A204.1 (cell line): ENCODE data around the gene ZNF487.
"Not testable (repeated sequence)": the region's sequence is repeated elsewhere in the genome, so short reads cannot be mapped to it uniquely, and the experiment has no call there.

Experiments
- FAIRE-seq: peaks from 2 replicates; lab custom pipeline; 2012; peaks lifted over from hg19 to GRCh38; lab: Jason Lieb, UNC

The ZNF487 gene

DNA sequence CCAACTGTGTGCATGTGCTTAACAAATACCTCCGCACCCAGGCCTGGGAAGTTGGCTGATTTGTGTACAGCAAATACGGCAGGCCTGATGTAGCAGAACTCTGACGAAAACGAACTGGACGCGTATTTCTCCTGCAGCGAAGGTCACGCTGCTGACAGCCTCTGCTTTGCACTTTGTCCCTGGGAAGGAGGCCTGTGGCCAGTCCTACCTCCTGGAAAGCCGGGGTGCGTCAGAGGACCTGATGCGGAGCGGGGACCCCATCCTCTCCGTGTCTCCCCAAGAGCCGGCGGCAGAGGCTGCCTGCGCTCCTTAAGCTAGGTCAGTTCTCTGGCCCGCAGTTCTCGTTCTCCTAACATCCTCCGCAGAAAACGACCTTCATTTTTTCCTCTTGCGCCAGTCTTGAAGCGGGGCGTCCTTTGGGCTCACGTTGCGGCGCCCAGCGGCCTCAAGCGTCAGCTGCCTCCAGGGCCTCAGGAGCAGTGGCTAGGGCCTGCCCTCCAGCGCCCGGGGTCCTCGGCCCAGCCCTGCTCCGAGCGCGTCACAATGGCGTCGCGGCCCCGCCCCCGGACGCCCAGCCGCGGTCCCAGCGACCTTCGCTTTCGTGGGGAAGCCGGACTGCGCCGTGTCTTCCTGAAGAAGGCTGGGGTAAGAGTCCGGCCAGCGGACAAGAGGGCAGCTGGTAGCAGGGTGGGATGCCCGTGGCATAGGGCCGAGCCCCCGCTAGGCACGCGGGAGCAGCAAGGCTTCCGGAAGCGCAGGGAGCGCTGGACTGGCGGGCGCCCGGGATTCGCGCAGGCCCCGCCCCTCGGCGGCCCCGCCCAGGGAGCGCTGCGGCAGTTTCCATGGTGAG is at the start of gene ZNF487:
Gene ZNF487 (plus strand): TSS at position 821 of the 850 bp plus-strand sequence. CDS start 38,703 bp downstream, outside the sequence.
- no peak for FAIRE-seq

GRCh38 chr10:43387678-43388032 is 49.3 kb upstream of the ZNF487 start:
- no peak for FAIRE-seq

GRCh38 chr10:43389867-43390266 is 47.0 kb upstream of the ZNF487 start:
- FAIRE-seq, result no peak

GRCh38 chr10:43390333-43390732 is 46.6 kb upstream of the ZNF487 start:
- FAIRE-seq, result no peak

DNA sequence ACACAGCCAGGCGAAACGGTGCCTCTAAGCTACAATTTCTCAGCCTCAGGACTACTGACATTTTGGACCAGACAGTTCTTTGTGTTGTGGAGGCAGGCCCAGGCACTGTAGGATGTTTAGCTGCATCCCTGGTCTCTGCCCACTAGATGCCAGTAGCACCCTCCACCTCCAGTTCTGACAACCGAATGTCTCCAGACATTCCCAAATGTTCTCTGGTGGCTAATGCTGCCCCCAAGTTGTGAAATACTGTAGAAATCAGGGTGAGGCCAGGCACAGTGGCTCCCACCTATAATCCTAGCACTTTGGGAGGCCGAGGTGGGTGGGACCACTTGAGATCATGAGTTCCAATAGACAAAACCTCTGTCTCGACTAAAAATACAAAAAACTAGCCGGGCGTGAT is 46.2 kb upstream of the ZNF487 start:
- FAIRE-seq, result no peak

- no peak for FAIRE-seq
Observed at GRCh38 chr10:43391496-43391895, 45.4 kb upstream of the ZNF487 start.

- no peak for FAIRE-seq
Observed at GRCh38 chr10:43392748-43393147, 44.2 kb upstream of the ZNF487 start.

GRCh38 chr10:43393186-43393585 is 43.7 kb upstream of the ZNF487 start:
- FAIRE-seq, result not testable (repeated sequence)

DNA sequence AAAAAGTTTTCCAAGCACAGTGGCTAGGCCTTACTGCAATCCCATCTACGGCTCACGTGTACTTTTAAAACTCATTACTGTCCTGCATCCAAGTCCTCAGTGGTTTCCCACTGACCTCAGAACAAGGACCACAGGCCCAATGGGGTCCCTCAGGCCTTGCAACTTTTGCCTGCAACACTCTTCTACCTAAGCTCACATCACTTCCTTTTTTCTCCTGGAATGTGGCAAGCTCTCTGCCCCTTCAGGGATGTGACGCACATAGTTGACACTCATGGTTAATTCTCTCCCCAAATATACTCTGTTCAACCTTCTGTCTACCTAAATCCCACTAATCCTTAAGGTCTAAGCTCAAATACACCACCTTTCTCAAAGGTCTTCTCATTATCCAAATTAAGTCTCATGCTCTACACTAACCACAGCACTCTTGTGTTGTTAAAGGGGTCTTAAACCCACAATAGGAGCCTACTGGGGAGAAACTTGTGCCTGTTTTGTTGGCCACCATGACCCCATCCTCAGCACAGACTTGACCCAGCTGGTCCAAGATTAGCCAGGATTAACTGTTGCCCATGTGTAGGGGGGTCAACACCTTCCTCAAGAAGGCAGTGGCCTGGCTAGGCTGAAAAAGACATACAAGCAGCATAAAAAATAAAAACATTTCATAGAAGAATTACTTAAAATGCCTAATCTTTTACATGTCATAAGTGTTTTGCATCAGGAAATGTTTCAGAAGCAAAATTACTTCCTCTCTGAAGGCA is 43.1 kb upstream of the ZNF487 start:
- no peak for FAIRE-seq

GRCh38 chr10:43394868-43395267 is 42.0 kb upstream of the ZNF487 start:
- no peak for FAIRE-seq

- FAIRE-seq, result no peak
Observed at GRCh38 chr10:43395571-43396060, 41.3 kb upstream of the ZNF487 start.

DNA sequence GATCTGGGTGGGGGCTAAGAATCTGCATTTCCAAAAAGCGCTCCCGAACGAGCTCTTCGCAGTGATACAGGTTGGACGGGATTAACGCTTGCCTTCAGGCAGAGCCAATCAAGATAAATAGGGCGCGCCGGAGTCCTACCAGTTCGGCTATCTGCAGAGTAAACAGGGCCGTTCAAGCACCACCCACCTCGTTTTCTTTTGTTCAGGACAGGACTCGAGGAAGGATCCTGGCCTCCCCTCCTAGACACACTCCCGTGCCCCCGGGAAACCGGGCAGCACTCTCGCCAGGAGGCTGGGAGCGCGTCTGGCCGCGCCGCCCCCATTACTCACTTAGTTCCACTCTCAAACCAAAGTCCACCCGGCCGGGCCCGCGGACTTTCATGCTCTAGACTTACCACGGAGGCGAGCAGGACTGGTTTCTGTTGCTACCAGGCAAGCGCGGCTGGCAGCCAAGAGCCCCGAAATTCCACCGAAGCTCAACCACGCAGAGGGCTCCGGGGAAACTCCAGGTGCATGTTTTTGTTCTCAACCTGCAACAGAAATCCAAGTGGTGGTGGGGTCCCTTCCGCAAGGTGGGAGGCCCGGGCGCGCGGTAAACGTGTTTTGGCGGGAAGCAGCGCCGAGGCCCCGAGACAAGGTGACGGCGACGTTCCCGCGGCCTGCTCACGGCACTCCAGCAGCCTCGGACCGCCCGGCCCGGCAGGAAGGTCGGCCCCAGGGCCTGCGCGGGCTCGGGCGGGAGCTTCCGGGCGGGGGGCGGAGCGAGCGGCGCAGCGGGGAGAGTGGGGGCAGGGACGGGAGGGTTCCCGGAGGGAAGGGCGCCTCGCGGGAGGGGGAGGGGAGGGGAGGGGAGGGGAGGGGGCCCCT is 40.6 kb upstream of the ZNF487 start:
- no peak for FAIRE-seq

DNA sequence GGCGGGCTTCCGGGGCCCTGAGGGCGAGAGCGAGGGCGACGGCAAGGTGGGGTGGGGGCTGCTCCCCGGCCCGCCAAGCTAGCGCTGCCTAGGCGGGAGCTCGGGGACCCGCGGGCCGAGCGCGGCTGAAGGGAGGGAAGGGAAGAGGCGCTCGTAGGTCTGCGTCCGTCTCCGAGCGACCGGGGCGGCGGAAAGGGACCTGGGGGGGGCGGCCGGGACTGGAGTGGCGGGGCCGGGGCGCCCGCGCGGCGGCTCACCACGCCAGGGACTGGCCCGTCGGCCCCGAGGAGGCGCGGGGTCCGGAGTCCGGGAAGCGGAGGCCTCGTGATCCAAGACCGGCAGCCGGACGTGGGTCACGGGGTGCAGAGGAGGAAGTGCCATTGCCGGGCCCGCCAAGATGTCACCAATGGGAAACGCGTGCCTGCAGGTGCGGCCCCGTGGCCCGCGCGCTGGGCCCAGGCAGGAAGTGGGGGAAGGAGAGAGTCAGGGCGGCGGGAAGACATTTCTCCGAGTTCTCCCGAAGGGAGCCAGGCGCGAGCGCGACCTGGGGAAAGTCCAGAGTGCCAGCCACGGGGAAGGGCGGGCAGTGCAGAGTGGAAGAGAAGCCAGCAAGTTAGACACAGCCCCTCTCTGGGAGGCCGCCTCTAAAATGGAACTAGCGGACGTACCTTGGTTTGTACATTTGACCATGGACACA is 39.8 kb upstream of the ZNF487 start:
- FAIRE-seq, result no peak

DNA sequence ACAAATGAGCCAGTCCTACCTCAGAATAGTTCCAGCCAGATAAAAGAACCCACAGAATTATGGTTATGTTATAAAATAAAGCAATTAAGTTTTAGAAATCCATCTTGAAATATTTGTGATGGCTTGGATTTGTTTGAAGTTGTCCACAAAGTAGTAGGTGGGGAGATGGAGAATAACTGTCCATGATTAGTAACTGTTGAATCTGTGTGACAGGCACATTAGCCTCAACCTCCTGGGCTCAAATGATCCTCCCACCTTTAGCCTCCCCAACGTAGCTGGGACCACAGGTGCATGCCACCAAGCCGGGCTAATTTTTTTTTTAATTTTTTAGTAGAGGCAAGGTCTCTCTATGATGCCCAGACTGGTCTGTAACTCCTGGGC is 38.0 kb upstream of the ZNF487 start:
- no peak for FAIRE-seq

DNA sequence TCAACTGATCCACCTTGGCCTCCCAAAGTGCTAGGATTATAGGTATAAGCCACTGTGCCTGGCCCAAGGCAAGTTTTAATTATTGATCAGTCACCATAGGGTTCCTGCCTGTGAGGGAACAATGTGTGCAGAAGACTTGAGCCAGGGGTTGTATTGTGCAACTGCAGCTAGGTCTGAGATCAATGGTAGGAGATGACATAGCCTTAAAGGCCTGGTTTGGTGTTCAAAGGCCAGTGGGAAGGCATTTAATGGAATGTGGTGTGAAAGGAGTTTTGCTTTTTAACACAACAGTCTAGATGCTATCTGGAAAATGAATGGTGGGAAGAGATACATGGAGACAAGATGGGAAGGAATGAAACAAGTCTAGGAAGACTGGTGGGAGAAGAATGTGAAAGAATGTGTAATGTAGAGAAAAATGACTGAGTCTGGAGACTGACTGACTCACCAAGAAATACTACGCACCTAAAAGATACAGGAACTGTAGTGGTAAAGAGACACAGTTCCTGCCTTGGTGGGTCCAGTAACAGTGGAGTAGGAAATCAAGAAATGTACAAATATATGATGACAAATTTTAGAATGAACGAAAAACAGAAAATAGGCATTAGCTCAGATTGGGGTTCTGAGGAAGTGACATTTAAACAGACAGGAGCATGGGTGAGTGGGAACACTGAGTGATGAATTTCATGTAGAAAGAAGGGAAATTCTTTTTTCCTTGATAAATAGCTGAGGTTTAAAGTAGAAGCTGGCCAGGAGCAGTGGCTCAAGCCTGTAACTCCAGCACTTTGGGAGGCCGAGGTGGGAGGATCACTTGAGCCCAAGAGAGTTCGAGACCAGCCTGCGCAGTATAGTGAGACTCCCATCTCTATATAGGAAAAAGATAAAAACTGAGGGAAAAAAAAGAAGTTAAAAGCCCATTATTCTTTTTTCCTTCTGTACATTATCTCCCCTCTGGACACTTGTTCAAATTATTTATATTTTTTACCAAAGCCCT is 37.3 kb upstream of the ZNF487 start:
- FAIRE-seq, result no peak

GRCh38 chr10:43401627-43402026 is 35.3 kb upstream of the ZNF487 start:
- no peak for FAIRE-seq

DNA sequence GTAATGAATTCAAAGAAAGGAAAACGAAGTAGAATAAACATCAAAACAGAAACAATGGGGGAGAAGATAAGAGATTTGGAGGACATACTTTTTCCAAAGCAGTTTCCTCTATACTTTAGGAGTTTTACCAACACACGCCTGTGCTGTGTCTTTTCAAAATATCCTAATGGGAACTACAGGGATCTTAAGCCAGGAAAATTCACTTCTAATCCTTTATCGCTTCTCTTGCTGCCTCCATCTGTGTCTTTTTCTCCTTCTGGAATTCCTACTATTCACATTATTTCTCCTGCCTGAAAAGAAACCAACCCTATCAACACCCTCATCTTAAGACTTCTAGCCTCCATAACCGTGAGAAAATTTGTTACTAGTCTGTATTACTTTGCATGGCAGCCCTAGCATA is 34.7 kb upstream of the ZNF487 start:
- no peak for FAIRE-seq

DNA sequence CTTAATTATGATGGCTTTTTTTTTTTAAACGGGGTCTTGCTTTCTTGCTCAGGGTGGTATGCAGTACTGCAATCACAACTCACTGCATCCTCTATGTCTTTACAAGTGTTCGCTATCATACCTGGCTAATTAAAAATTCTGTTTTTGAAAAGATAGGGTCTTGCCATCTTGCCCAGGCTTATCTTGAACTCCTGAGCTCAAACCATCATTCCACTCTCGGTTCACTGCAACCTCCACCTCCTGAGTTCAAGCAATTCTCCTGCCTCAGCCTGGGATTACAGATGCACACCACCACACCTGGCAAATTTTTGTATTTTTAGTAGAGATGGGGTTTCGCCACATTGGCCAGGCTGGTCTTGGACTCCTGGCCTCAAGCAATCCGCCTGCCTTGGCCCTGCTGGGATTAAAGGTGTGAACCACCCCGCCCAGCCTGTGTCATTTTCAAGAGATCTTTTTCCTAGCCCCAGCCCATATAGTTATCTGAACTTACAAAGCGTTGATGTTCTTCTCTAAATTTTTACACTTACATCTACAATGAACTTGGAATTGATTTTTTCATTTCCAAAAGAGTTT is 33.9 kb upstream of the ZNF487 start:
- no peak for FAIRE-seq

- FAIRE-seq, result no peak
Observed at GRCh38 chr10:43403911-43404703, 32.8 kb upstream of the ZNF487 start.
